Smooth muscle cell of the coronary artery (primary cell): ENCODE data around the gene PRR22. TPM values are rescaled to one million over a fixed set of nuclear protein-coding genes. Genes with fewer than 3 reads are reported as not detected.

Experiments
- total RNA-seq: library from RNA; depleted of rRNA; stranded (reverse); fragments of >200 nt; gene quantifications from 2 replicates; pipeline ENCODE4 v1.2.3, GENCODE V29; 2014; ENCODE audit warnings: low replicate concordance

Gene PRR22
- 0.08 TPM in 1 of 2 replicates, not detected in the other for total RNA-seq

GRCh38 chr19:5784581-5785147, at the start of gene PRR22:
TSS of gene PRR22 (minus strand) at chr19:5784746. CDS start at chr19:5784660, 86 bp downstream.

GRCh38 chr19:5804516-5805461, 20.2 kb upstream of the PRR22 start, which contains the start of gene NRTN:
TSS of gene NRTN (plus strand) at chr19:5805067. CDS start at chr19:5824166, 19,099 bp downstream.

GRCh38 chr19:5790559-5791520, 6.3 kb upstream of the PRR22 start, which contains the start of gene DUS3L:
TSS of gene DUS3L (minus strand) at chr19:5791163. CDS start at chr19:5791141, 22 bp downstream.

Other genes starting within 250 kb of the PRR22 start
- gene TINCR, start 216.8 kb downstream of the PRR22 start, total RNA-seq, result under 0.01 and 0.08 TPM in 2 replicates
- 24.9 and 72.8 TPM in 2 replicates for gene SAFB2, start 162.0 kb downstream of the PRR22 start, total RNA-seq
- gene SAFB, start 161.7 kb downstream of the PRR22 start, total RNA-seq, result 44.8 and 50.3 TPM in 2 replicates
- gene MICOS13, start 104.2 kb downstream of the PRR22 start, total RNA-seq, result 50.3 and 83.6 TPM in 2 replicates
- 10.1 and 11.3 TPM in 2 replicates for gene HSD11B1L, start 103.7 kb downstream of the PRR22 start, total RNA-seq
- gene RPL36, start 94.5 kb downstream of the PRR22 start, total RNA-seq, result 777 and 840 TPM in 2 replicates
- 116 and 155 TPM in 2 replicates for gene LONP1, start 64.6 kb downstream of the PRR22 start, total RNA-seq
- not detected in 2 replicates for gene CATSPERD, start 64.1 kb downstream of the PRR22 start, total RNA-seq
- gene DUS3L, start 6.4 kb upstream of the PRR22 start, total RNA-seq, result 22.6 and 40.2 TPM in 2 replicates
- not detected in 2 replicates for gene NRTN, start 20.3 kb upstream of the PRR22 start, total RNA-seq
- gene FUT6, start 55.0 kb upstream of the PRR22 start, total RNA-seq, result not detected in 2 replicates
- not detected in 2 replicates for gene FUT3, start 66.7 kb upstream of the PRR22 start, total RNA-seq
- not detected in 2 replicates for gene FUT5, start 85.8 kb upstream of the PRR22 start, total RNA-seq
- gene NDUFA11, start 119.0 kb upstream of the PRR22 start, total RNA-seq, result 196 and 302 TPM in 2 replicates
- gene VMAC, start 120.1 kb upstream of the PRR22 start, total RNA-seq, result 2.8 and 4.8 TPM in 2 replicates
- 2.3 and 5.1 TPM in 2 replicates for gene CAPS, start 129.5 kb upstream of the PRR22 start, total RNA-seq
- gene RANBP3, start 193.4 kb upstream of the PRR22 start, total RNA-seq, result 28.8 and 53.8 TPM in 2 replicates